Hepatocyte (in vitro differentiated cells): ENCODE results near the gene KCNK4.

Source experiments
- CTCF ChIP-seq: fragments of 200-600 bp; sonication (generic); IDR thresholded peaks from 2 replicates; pipeline ENCODE4 v1.5.1; 2016; ENCODE audit warnings: antibody characterized with exemption, mild to moderate bottlenecking; ENCODE audit not compliant: poor library complexity
- EZH2 ChIP-seq: fragments of 200-600 bp; sonication (generic); IDR thresholded peaks from 2 replicates; pipeline ENCODE4 v1.6.1; 2016; ENCODE audit warnings: antibody characterized with exemption, mild to moderate bottlenecking, borderline replicate concordance
- EZH2phosphoT487 ChIP-seq: fragments of 200-600 bp; sonication (generic); IDR thresholded peaks from one replicate; pipeline ENCODE4 v1.6.1; 2018; ENCODE audit warnings: antibody characterized with exemption, mild to moderate bottlenecking, low read depth, moderate library complexity; ENCODE audit not compliant: unreplicated experiment, severe bottlenecking

DNA sequence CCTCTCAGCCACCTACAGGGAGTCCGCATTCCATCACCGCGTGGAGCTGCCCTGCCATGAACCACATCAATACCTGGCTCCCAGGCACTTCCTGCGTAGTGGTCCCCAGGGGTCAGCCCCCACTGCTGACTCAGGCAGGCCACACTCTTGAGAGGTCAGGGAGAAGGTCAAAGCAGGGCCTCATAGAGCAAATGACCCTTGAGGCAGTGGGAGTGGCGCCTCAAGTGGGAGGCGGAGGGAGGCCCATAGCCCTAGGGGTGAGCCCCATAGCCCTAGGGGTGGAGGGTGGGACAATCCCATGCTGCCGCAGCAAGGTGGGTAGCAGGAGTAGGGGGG, 31.8 kb downstream of the KCNK4 start:
- TF ChIP-seq CTCF: no peak
- TF ChIP-seq EZH2phosphoT487: no peak
- no peak for TF ChIP-seq EZH2
